ENCODE results near the gene RPS25.
A peak's percentile ranks its signal among the peaks of the same experiment; 100 is the strongest.
"Not testable (repeated sequence)": the region's sequence is repeated elsewhere in the genome, so short reads cannot be mapped to it uniquely, and the experiment has no call there.

The RPS25 gene

DNA sequence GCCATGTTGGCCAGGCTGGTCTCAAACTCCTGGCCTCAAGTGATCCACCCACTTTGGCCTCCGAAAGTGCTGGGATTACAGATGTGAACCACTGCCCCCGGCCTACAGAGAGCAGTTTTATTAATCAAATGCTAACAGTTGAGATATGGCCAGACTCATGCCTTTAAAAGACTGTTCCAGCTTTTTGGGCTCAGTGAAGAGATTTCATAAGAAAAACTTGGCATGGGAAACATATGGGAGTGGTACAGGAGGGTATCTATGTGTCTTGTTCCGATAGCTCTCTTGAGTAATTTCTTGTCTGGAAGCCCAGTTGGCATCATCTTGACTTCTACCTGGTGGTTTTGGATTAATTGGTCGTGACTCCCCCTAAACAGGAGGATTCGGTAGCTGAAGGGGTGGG is 20.7 kb upstream of the RPS25 start:
- no peak for DNase-seq

- DNase-seq, result no peak
Observed at GRCh38 chr11:119034813-119035212, 16.7 kb upstream of the RPS25 start.

DNA sequence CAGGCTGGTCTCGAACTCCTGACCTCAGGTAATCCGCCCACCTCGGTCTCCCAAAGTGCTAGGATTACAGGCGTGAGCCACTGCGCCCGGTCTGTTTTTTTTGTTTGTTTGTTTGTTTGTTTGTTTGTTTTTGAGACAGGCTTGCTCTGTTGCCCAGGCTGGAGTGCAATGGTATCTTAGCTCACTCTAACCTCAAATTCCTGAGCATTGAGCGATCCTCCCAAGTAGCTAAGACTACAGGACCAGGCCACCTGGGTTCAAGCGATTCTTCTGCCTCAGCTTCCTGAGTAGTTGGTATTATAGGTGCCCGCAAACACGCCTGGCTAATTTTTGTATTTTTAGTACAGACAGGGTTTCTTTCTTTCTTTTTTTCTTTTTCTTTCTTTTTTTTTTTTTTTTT is 15.3 kb upstream of the RPS25 start:
- not testable (repeated sequence) for DNase-seq

- no peak for DNase-seq
Observed at GRCh38 chr11:119031912-119032280, 13.8 kb upstream of the RPS25 start.

DNA sequence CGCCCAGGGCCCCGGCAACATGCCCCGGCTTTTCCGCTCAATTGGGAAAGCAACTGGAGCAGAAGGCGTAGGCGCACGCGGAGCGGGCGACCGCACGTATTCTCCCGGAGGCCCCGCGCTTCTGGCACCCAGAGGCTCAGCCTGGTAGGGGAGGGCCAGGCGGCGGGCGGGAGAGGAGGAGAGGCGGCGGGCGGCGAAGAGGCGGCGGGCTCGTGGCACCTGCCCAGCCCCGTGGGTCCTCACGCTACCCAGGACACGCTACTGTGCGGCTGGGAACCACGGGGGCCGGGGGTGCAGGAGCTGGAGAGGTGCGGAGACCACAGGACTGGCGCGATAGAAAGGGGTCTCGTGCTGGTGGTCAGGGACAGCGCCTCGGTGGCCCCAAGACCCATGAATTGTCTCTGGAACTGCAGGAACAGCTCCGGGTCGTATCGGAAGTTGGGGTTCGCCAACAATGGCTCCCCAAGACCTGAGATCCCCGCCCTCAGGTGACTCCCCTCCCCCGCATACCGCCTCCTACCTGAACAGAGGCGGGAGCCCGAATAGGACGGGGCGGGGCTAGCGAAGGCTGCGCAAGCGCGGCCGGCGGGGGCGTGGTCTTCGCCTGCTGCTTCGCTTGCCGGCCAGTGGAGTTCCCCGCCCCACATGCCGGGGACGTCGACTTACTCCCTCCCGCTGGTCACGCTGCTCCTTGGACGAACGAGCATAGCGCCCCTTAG is 12.3 kb upstream of the RPS25 start, which contains the start of gene SLC37A4:
SLC37A4 (minus strand) TSS at position 549 of the 719 bp plus-strand sequence.
- peak; percentile 93 for DNase-seq

GRCh38 chr11:119030029-119030328 is 11.8 kb upstream of the RPS25 start:
- no peak for DNase-seq

DNA sequence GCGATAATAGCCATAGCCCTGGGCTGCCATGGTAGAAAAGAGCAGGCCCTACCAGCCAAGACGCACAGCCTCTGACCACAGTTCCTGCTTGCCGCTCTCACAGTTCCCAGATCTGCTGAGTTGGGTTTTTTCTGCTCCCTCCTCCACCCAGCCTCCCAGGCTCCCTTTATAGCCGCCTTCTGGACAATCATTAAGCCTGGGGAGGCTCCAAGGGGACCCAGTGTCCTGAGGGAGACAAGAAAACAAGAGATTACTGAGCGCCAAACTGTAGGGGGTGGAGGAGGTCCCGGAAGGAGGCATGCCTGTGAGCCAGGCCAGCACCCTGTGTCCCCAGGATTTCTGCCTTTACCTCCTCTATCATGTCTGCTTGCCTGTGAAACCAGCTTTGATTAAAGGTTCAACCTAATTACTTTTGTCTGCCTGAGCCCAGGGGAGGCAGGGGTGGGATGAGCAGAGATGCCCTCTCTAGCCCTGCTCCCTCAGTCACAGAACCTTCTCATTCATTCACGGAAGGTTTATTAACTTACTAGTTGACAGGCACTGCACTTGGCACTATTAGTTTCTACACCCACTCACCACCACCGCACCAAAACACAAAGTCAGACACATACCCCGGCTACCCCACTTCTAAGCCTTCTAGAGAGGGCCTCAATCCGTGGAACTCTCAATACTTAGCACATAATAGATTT is 11.3 kb upstream of the RPS25 start:
- DNase-seq, result no peak

DNA sequence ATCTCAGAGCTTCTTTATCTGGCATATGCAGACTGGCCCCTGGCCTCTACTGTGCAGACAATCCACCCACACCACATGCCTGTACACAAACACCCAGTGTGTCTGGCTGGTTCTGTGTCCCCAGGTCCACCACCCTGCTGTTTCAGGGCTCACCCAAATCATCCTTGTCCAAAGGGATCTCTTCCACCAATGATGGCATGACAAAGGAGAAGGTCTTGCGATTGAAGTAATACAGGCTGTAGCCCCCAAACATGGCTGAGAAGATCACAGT is 10.9 kb upstream of the RPS25 start:
- DNase-seq, result no peak

DNA sequence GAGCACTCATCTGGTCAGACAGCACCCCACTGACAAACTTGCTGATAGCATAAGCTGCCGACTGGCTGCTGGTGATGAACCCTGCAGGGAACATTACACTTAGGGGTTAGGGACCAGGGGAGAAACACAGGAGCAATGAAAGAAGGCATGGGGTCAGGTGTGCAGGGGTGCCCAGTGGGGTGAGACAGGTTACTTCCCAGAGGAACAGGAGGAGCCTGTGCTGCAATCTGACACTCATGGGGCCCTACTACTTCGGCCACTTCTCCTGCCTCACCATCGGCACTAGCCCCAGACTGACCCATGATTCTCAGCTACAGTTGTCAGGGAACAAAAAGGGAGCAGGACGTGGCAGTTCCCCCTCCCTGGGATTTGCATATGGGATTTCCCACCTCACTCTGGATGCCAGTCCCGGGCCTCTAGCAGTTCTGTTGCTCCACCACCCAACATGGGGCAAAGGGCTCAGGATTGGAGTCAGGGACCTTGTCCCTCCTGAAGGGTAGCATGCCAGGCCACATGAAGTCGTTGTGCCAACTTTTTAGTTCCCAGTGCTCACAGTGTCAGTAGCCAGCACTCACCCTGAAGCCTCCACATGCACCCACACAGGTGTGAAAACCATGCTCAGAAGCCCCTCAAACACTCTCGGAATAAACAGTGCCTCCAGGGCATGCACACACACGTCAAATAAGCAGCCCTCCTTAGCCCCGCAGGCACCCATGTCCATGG is 10.4 kb upstream of the RPS25 start:
- no peak for DNase-seq

DNA sequence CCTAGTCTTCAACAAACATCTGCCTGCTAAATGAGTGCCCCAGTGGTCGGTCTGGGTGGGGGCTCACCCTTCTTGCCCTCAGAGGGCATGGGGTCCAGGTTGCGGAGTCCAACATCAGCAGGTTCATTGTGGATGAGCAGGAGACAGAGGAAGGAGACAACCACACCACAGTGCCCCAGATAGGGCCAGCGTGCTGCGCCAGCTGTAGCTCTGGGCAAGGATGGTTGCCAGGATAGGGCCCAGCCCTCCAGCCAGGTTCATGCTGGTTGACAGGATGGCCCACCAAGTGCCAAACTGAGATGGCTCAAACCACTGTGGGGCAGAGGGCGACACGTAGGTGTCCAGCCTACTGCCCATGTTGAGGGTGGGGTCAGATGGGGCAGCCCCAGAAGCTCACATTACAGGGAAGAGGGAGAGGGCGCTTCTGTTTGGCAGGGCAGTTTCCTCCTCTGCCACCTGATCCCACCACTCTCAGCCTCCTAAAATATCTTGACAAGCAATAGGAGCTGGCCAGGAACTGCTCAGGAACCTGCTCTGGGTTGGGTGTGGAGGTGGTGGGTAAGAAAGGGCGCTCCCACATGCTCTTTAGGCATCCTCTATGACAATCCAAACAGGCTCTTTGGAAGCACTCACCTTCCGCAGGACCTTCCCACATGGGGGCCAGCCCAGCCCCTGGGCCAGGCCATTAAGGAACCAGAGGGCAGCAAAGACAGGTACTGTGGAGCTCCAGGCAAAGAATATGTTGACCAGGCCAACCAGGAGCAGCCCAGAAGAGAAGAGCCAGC is 9.6 kb upstream of the RPS25 start:
- no peak for DNase-seq

- no peak for DNase-seq
Observed at GRCh38 chr11:119026970-119027369, 8.8 kb upstream of the RPS25 start.

DNA sequence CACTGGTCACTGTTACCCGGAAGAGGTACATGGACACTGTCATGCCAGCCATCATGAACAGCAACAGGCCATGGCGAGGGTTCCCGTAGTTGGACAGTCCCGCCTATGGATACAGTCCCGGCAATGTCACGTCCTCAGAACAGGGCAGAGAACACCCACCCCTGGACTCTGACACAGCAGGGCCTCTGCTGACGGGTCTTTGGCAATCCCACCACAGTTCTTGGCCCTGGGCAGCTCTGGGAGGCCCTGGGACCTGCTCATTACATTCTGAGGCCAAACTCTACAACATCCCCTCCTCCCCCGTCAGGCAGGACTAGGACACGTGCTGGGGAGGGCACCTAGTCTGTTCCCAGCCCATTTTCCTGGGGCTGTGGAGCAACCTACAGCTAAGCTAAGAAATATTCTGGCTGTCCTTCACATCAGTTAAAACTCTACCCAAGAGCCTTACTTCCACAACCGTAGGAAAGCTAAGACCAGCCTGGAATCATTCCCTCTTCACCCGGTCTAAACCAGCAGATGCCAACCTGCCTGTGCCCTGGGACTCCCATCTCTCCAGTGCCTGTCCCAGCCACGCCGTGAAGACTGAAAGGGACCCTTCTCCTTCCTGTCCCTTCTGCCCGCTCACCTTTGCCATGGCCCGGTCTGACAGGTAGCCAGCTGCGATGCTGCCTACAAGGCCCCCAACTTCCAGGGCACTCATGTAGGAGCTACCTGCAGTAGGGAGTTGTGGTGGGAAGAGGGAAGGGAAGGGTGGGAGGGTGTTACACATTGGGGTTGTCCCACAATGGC is 8.0 kb upstream of the RPS25 start:
- DNase-seq, result no peak

- no peak for DNase-seq
Observed at GRCh38 chr11:119025541-119025940, 7.4 kb upstream of the RPS25 start.

- DNase-seq, result no peak
Observed at GRCh38 chr11:119025099-119025473, 6.9 kb upstream of the RPS25 start.

GRCh38 chr11:119024430-119025098 is 6.4 kb upstream of the RPS25 start:
- DNase-seq, result no peak

- no peak for DNase-seq
Observed at GRCh38 chr11:119023741-119024140, 5.6 kb upstream of the RPS25 start.

DNA sequence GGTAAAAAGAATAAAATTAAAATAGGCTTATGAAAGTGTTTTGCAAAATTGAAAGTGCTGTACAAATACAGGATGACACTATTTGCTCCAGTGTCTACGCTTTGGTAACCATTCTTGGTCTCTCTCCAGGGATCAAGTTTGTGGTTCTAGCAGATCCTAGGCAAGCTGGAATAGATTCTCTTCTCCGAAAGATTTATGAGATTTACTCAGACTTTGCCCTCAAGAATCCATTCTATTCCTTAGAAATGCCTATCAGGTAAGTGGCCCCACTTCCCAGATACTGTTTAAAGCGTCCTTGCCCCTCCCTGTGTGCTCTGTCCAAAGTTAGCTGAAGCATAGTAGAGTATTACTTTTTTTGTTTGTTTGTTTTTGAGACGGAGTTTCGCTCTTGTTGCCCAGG is 3.5 kb upstream of the RPS25 start:
- DNase-seq, result no peak

DNA sequence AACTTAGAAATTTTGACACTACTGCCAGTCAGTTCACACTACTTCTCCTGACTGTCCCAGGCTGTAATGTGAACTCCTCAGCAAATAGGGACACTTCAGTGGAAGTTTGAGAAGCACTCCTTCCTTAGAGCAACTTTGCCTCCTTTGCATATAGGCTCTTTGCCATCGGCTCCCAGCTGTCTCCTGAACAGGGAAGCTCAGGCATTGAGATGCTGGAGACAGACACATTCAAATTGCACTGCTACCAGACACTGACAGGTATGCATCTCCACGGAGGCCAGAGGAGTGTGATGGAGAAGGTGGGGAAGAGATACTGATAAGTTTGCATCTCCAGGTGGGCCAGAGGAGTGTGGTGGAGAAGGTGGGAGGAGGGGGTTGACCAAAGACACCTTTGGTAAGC is 1.9 kb upstream of the RPS25 start:
- DNase-seq, result no peak

GRCh38 chr11:119017377-119017776 is 766 bp downstream of the RPS25 start:
- DNase-seq, result not testable (repeated sequence)

DNA sequence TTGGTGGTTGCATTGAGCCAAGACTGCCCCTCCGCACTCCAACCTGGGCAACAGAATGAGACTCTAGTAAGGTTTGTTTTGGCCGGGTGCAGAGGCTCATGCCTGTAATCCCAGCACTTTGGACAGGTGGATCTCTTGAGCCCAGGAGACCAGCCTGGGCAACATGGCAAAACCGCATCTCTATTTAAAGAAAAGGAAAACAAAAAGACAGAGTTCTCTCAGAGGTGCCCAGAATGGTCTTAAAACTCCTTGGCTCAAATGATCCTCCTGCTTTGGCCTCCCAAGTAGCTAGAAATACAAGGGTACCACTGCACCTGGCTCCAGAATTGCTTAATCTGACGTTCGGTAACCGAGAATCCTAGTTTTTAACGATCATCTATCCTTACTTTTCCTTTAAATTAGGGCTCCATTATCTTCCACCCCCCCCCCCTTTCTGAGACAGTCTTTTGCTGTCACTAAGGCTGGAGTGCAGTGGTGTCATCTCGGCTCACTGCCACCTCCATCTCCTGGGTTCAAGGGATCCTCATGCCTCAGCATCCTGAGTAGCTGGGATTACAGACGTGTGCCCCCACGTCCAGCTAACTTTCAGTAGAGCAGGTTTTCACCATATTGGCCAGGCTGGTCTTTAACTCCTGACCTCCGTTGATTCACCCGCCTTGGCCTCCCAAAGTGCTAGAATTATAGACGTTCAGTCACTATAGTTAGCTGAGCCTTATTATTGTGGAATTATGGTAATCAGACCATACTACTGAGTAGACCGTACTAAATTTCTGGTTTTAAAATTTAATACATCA is 1.7 kb downstream of the RPS25 start:
- no peak for DNase-seq

DNA sequence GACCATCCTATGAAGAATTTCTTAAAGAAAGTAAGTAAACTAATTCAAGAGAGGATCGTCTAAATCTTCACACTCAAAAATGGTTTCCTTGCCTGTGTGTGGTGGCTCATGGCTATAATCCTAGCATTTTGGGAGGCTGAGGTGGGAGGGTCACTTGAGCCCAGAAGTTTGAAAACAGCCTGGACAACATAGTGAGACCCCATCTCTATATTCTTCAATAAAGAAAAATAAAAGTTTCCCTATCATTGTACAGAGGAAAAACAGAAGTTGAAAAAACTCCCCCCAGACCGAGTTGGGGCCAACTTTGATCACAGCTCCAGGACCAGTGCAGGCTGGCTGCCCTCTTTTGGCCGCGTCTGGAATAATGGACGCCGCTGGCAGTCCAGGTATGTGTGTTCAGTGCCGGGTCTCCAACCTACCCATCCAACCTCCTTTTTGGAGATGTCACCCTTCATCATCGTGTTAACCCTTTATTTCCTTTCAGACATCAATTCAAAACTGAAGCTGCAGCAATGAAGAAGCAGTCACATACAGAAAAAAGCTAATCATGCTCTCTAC is 3.0 kb downstream of the RPS25 start:
- no peak for DNase-seq

All from right forelimb (tissue), 1 donor.